Measurements from ENCODE around the gene DBF4. TPM values are rescaled to one million over a fixed set of nuclear protein-coding genes. Genes with fewer than 3 reads are reported as not detected.
"Not testable (repeated sequence)": the region's sequence is repeated elsewhere in the genome, so short reads cannot be mapped to it uniquely, and the experiment has no call there.

DBF4 gene
- total RNA-seq, 1 experiment from 2014 or later: 37.5 TPM

DNA sequence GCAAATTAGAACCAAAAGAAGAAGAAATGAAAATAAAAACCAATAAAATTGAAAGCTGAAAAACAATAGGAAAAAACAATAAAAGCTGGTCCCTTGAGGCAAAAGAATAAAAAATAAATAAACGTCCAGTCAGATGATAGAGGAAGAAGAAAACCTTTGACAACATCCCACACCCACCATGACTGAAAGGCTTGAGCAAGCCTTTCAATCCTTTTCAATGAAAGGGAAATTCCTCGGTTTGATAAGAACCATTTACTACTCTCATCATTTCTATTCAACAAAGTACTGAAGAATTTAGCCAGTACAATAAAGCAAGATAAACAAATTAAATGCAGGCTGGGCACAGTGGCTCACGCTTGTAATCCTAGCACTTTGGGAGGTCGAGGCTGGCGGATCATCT, 3.9 kb upstream of the DBF4 start:
- ChIA-PET POLR2A (ENCODE audit: unreplicated experiment) (no interaction called here), CTCF (no interaction called here)
- no peak for ATAC-seq
- no peak overlapping the region for H2AFZ ChIP-seq (ENCODE audit: low read length)
- no TSS peak for BruUV-seq (replicated peaks)
- H4K20me1 ChIP-seq (ENCODE audit: low read length): 0 out of 2 replicates have a peak, but pooled peaks cover under 1% of the 10 kb centered on the region
- intact Hi-C loops (cut with micrococcal nuclease): loop anchor here (10.0 kb wide), 1 partner anchor 658 kb away; the partner anchor contains the start of gene TMEM243
- no peaks in the 10 kb centered on the region for H3F3A ChIP-seq (ENCODE audit: low read length, unreplicated experiment)
- peaks cover 15% of the 10 kb centered on the region for H3K4me1 ChIP-seq (ENCODE audit: insufficient read depth, low read length)
- H3K9ac ChIP-seq (ENCODE audit: low read length): no peak overlapping the region
- H3K9me3 ChIP-seq (ENCODE audit: low read length): no peaks in the 10 kb centered on the region
- peaks cover 18% of the 10 kb centered on the region; the same call in 1 of the 2 replicates for H3K36me3 ChIP-seq (ENCODE audit: low read depth, low read length)
- DNase-seq: no peak
- no peaks in the 10 kb centered on the region for H3K9me2 ChIP-seq (replicated peaks; ENCODE audit: low read length)
- peaks cover 66% of the 10 kb centered on the region for H3K79me2 ChIP-seq (ENCODE audit: low read length)
- TF ChIP-seq EZH2 (IDR thresholded peaks at IDR 0.05; ENCODE audit: low read length, unreplicated experiment): no peak
- TF ChIP-seq, protein P1, sequence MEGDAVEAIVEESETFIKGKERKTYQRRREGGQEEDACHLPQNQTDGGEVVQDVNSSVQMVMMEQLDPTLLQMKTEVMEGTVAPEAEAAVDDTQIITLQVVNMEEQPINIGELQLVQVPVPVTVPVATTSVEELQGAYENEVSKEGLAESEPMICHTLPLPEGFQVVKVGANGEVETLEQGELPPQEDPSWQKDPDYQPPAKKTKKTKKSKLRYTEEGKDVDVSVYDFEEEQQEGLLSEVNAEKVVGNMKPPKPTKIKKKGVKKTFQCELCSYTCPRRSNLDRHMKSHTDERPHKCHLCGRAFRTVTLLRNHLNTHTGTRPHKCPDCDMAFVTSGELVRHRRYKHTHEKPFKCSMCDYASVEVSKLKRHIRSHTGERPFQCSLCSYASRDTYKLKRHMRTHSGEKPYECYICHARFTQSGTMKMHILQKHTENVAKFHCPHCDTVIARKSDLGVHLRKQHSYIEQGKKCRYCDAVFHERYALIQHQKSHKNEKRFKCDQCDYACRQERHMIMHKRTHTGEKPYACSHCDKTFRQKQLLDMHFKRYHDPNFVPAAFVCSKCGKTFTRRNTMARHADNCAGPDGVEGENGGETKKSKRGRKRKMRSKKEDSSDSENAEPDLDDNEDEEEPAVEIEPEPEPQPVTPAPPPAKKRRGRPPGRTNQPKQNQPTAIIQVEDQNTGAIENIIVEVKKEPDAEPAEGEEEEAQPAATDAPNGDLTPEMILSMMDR (conservative IDR thresholded peaks at IDR 0.05; ENCODE audit: low read depth, low read length): no peak
- TF ChIP-seq EZH2phosphoT487 (IDR thresholded peaks at IDR 0.05; ENCODE audit: borderline replicate concordance, low read length): no peak
- H3K4me2 ChIP-seq (ENCODE audit: low read length): no peak overlapping the region
- no peak overlapping the region for H3K27ac ChIP-seq (ENCODE audit: low read length)
- H3K27me3 ChIP-seq (ENCODE audit: low read length): no peaks in the 10 kb centered on the region
- no peak overlapping the region for H3K4me3 ChIP-seq (ENCODE audit: low read length)

DNA sequence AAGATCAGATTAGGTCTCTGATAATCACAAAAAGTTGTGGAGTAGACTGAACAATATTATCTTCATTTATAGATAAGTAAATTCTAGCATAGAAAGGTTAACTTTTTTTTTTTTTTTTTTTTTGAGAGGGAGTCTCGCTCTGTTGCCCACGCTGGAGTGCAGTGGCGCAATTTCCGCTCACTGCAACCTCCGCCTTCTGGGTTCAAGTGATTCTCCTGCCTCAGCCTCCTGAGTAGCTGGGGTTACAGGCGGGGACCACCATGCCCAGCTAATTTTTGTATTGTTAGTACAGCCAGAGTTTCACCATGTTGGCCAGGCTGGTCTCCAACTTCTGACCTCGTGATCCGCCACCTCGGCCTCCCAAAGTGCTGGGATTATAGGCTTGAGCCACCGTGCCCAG, 3.0 kb upstream of the DBF4 start:
- POLR2A ChIA-PET (ENCODE audit: unreplicated experiment); H2AFZ ChIP-seq (ENCODE audit: low read length); H4K20me1 ChIP-seq (ENCODE audit: low read length); DNase-seq; H3K9me2 ChIP-seq (replicated peaks; ENCODE audit: low read length); H3F3A ChIP-seq (ENCODE audit: low read length, unreplicated experiment); CTCF ChIA-PET; H3K27me3 ChIP-seq (ENCODE audit: low read length); H3K9me3 ChIP-seq (ENCODE audit: low read length); BruUV-seq (replicated peaks); H3K4me2 ChIP-seq (ENCODE audit: low read length); H3K9ac ChIP-seq (ENCODE audit: low read length); H3K27ac ChIP-seq (ENCODE audit: low read length); ATAC-seq: not testable (repeated sequence)
- Histone ChIP-seq H3K36me3 (ENCODE audit: low read depth, low read length) (peaks cover 22% of the 10 kb centered on the region; the same call in 1 of the 2 replicates), H3K4me1 (ENCODE audit: insufficient read depth, low read length) (peaks cover 19% of the 10 kb centered on the region), H3K79me2 (ENCODE audit: low read length) (peaks cover 75% of the 10 kb centered on the region), H3K4me3 (ENCODE audit: low read length) (peak overlapping the region; percentile 91; the same call in 1 of the 2 replicates)
- intact Hi-C loops (cut with micrococcal nuclease): loop anchor here (10.0 kb wide), 1 partner anchor 659 kb away; the partner anchor contains the start of gene TMEM243

DNA sequence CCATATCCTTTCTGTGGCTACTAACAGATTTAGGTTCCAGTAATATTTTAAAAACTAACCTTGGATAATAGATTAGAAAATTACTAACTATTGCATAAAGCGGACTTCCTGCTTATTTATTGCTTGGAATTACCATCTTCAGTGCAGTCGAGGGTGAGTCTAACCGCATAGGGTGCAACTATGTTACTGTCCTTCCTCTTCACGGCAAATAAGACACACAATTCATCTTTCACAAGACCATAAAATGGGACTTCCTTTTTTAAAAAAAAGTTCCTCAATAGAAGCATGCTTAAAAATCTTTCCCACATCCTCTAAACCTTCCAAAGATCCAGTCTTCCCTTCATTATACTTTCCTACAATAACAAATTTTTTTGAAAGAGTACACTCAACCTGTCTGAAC, 2.2 kb upstream of the DBF4 start:
- Histone ChIP-seq H4K20me1 (ENCODE audit: low read length) (peaks cover 13% of the 10 kb centered on the region), H3K9me2 (replicated peaks; ENCODE audit: low read length) (no peaks in the 10 kb centered on the region), H3K36me3 (ENCODE audit: low read depth, low read length) (peaks cover 23% of the 10 kb centered on the region; the same call in 1 of the 2 replicates), H3K27me3 (ENCODE audit: low read length) (no peaks in the 10 kb centered on the region), H3K4me2 (ENCODE audit: low read length) (peak overlapping the region; percentile 86), H3F3A (ENCODE audit: low read length, unreplicated experiment) (no peaks in the 10 kb centered on the region), H3K27ac (ENCODE audit: low read length) (no peak overlapping the region), H3K9me3 (ENCODE audit: low read length) (no peaks in the 10 kb centered on the region), H3K9ac (ENCODE audit: low read length) (no peak overlapping the region), H2AFZ (ENCODE audit: low read length) (no peak overlapping the region), H3K79me2 (ENCODE audit: low read length) (peaks cover 79% of the 10 kb centered on the region), H3K4me3 (ENCODE audit: low read length) (peak overlapping the region; percentile 91), H3K4me1 (ENCODE audit: insufficient read depth, low read length) (peaks cover 23% of the 10 kb centered on the region)
- TF ChIP-seq, protein P1 (conservative IDR thresholded peaks at IDR 0.05; ENCODE audit: low read depth, low read length): no peak
- TF ChIP-seq EZH2 (IDR thresholded peaks at IDR 0.05; ENCODE audit: low read length, unreplicated experiment) (no peak), EZH2phosphoT487 (IDR thresholded peaks at IDR 0.05; ENCODE audit: borderline replicate concordance, low read length) (no peak)
- no peak for ATAC-seq
- BruUV-seq (replicated peaks): no TSS peak
- no peak for DNase-seq
- CTCF ChIA-PET: no interaction called here
- intact Hi-C loops (cut with micrococcal nuclease): loop anchor here (10.0 kb wide), 1 partner anchor 659 kb away; the partner anchor contains the start of gene TMEM243
- POLR2A ChIA-PET (ENCODE audit: unreplicated experiment): no interaction called here

Measured in PC-3 (cell line).